ENCODE data around the gene TET2.

Gene TET2

GRCh38 chr4:105146276-105147015 is at the start of gene TET2:
TET2 (plus strand) TSS chr4:105146876; CDS start chr4:105233943, 87,067 bp downstream.
- peak; percentile 73 to 80 for DNase-seq (ENCODE audit: low read depth in 2 of 2)

DNA sequence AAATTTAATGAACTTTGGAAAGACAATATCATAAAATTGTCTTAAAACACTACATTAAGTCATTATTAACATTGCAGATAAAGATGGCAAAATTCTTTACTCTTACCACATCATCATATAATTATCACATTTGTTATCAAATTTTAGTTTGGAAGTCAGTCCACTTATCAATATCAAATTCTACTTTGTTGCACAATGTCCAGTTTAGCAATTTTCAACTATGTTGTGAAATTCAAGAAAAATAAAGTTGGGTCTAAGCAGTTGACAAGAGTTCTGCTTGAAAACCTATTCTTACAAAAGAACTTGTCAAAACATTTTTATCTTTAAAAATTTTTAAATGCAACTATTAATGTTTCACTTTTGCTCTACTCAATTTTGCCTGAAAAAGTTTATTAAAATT is 44.7 kb upstream of the TET2 start:
- no peak for DNase-seq (ENCODE audit: low read depth in 2 of 2)

- DNase-seq (ENCODE audit: low read depth in 2 of 2) = no peak
Observed at GRCh38 chr4:105106426-105106825, 40.2 kb upstream of the TET2 start.

- no peak for DNase-seq (ENCODE audit: low read depth in 2 of 2)
Observed at GRCh38 chr4:105107095-105107856, 39.4 kb upstream of the TET2 start.

- no peak for DNase-seq (ENCODE audit: low read depth in 2 of 2)
Observed at GRCh38 chr4:105108971-105109370, 37.7 kb upstream of the TET2 start.

DNA sequence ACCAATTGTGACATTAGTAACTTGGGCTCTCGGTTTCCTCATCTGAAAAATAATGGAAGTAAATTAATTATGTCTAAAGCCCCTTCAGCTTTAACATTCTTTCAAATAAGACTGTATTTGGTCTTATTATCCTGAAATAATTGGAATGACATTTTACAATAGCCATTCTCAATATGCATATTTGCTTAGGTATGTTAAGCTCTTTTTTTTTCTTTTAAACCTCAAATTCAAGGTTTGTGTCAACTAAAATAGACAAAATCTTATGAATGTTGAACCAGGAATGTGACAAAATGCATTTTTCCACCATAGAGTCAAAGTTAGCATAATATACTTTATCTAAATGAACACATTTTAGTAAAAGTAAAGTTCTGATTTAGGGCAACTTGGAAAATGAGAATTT is 34.4 kb upstream of the TET2 start:
- DNase-seq (ENCODE audit: low read depth in 2 of 2) = no peak

DNA sequence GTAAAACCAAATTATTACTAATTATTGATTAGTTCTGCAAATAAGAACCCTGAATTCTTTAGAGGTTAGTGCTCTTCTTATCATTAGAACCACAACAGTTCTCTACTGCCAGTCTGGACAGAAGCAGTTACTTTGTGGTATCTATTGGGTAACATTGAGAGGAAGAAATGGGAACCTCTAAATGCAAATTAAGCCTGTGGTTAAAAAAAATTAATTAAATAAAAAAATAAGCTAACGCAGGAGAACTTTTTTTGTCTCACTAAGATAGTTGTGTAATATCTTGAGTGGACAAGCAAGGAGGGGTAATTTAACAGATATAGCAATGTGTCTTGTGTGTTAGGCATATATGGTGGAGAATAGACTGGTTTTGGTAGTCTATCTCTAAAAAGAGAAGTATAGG is 32.9 kb upstream of the TET2 start:
- no peak for DNase-seq (ENCODE audit: low read depth in 2 of 2)

DNA sequence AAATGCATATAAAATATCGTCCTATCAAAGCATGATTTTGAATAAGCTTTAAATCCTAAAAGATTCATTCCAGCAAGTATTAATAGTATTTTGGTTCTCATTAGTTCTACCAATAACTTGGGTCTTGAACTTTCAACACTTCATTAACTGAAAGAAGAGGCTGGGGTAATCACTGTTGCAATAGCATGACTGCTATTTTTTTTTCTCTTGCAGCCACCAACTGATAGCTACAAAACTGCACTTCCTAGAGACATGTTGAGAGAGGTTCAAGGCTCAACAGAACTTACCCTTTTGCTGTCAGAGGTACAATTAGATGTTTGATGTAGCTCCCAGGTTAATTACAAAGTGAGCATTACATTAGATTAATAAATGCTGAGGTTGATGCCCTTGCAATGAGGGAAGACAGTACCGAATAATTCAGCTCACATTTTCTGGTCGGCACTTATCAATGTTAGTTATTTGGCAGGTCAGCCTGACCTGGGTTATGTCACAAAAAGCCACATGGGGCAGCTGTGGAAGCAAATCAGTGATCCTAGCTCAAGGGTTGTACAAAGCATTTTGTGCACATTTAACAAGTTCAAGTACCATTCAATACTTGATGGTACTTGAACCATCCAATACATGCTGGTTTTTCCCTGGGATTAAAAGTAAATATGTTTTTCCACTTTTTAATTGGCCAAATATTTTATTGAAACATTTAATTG is 29.9 kb upstream of the TET2 start:
- no peak for DNase-seq (ENCODE audit: low read depth in 2 of 2)

GRCh38 chr4:105119356-105119755 is 27.3 kb upstream of the TET2 start:
- DNase-seq (ENCODE audit: low read depth in 2 of 2) = no peak

DNA sequence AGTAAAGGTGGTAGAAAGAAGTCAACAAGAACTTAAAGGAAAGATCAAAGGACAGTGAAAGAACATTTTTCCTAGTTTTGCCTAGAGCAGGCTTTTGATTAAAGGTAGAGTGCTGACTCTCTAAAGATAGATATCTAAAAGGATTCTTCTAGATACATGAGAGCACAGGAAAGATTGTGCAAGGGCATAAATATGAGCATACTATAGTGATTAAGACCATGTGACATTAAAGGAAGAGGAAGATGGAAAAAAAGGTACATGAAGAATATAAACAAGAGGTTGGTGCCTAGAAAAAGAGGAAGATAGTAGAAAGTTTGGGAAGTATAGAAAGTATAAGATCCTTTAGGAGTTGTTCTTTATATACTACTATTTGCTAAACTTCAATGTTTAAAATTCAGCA is 26.1 kb upstream of the TET2 start:
- no peak for DNase-seq (ENCODE audit: low read depth in 2 of 2)

- no peak for DNase-seq (ENCODE audit: low read depth in 2 of 2)
Observed at GRCh38 chr4:105122350-105122749, 24.3 kb upstream of the TET2 start.

GRCh38 chr4:105126311-105127169 is 20.1 kb upstream of the TET2 start:
- no peak for DNase-seq (ENCODE audit: low read depth in 2 of 2)

GRCh38 chr4:105127170-105127445 is 19.6 kb upstream of the TET2 start:
- no peak for DNase-seq (ENCODE audit: low read depth in 2 of 2)

GRCh38 chr4:105128208-105128607 is 18.5 kb upstream of the TET2 start:
- DNase-seq (ENCODE audit: low read depth in 2 of 2) = no peak

DNA sequence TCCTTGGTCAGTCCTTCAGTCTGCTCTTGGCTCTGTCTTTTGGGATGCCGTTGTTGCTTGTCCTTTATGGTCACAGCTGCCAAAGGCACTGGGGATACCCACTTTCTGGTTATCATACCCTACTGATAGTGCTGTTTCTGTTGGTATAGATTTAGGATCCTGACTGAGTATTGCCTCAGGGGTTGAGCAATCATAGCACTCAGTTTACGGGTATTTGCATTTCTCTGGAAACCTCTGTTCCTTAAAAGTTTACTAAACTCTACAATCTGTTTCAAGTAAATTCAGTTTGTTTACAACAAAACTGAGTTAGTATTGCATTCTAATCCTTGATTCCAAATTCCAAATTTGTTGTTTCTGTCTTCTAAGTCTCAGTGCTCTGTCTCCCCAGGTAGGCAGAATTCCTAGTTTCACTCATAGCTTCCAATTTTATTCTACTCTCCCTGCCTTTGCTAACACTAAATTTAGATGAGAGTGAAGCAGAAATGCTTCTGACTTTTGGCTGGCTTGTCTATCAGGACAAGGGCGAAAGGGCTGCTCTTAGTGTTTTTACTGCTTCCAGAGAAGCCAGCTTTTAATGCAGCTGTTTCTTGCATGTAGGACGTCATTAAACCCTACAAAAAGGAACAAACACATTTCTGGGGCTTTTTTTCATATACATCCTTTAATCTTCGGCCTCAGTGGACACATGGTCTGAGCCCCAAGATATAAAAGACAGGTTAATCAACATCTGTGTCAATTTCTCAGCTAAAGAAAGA is 17.2 kb upstream of the TET2 start:
- DNase-seq (ENCODE audit: low read depth in 2 of 2) = no peak

DNA sequence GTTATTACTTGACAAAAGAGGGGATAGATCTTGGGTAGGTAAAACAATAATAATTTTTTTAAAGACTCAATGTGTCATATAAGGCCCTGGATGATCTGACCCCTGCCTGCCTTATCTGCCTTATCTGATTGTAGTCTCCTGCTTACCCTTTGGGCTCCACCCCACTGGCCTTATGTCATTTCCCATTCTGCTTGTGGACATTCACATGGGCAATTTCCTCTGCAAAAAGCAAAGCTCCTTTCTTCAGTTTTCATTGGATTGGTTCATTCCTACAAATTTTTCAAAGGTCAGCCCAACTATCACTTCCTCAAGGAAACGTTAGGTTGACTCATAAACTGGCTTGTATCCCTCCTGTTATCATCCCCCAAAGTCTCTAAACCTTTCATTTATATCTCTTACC is 15.7 kb upstream of the TET2 start:
- DNase-seq (ENCODE audit: low read depth in 2 of 2) = no peak

DNA sequence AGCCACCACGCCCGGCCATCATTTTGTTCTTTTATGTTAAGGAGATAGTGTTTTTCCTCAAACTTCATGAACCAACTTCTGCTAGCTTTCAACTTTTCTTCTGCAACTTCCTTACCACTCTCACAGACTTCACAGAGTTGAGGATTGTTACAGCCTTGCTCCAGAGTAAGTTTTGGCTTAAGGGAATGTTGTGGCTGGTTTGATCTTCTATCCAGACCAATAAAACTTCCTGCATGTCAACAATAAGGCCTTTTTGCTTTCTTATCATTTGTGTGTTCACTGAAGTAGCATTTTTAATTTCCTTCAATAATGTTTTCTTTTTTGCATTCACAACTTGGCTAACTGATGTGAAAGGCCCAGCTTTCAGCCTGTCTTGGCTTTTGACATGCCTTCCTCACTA is 12.7 kb upstream of the TET2 start:
- no peak for DNase-seq (ENCODE audit: low read depth in 2 of 2)

DNA sequence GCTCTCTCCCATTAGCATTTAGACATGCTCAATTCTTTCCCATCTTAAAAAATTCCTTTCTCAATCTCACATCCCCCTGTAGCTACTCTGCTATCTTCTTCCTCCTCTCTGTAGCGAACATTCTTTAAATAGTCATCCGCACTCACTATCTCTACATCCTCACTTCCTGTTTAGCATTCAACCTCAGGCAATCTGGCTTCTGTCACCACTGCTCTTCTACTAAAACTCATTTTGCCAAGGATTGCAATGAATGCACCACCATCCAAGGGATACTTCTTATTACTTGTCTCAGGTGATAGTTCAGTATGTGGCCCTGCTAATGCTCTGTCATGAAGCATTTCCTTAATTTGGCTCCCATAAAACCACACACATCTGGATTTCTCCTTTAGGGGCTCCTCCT is 10.9 kb upstream of the TET2 start:
- DNase-seq (ENCODE audit: low read depth in 2 of 2) = no peak

GRCh38 chr4:105137121-105137875 is 9.4 kb upstream of the TET2 start:
- no peak for DNase-seq (ENCODE audit: low read depth in 2 of 2)

DNA sequence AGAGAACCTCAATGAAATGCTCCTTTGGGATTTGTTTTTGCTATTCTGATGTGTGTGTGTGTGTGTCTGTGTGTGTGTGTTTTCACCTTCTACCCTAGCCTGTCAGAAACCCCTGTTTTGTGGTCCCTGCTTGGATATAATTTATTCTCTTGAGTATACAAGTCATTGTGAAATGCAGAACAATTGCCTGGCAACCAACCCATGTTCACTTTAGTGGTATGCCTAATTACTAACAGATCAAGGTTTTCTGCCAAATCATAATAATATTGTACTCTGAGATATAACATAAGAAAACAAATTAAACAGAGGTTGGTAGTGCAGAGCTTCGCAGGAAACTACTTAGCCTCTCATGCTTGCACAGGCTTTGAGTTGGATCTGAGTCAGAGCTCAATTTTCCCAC is 7.0 kb upstream of the TET2 start:
- no peak for DNase-seq (ENCODE audit: low read depth in 2 of 2)
